OCI-LY3 (cell line): ENCODE results near the gene ATP13A2.

Experiments
- CTCF ChIP-seq: fragments of 200-600, 300-600 bp; sonication (generic); IDR thresholded peaks from 2 replicates; pipeline ENCODE4 v1.5.1; 2014; ENCODE audit warnings: antibody characterized with exemption, low read length, low read depth
- EZH2phosphoT487 ChIP-seq: fragments of 200-600 bp; shearing (Covaris generic); IDR thresholded peaks from 2 replicates; pipeline ENCODE4 v1.6.1; 2018; ENCODE audit warnings: antibody characterized with exemption, mixed run types, low read depth

GRCh38 chr1:17018849-17019248 is 7.1 kb upstream of the ATP13A2 start:
- TF ChIP-seq CTCF (no peak), EZH2phosphoT487 (no peak)
